HG02973 (cell line): ENCODE results near the gene RPS2.
A peak's percentile ranks its signal among the peaks of the same experiment; 100 is the strongest.

Source experiments
- ATAC-seq: cut with Tn5 transposase; IDR thresholded peaks from one replicate; pipeline ENCODE4 v1.9.1; 2021; ENCODE audit warnings: moderate library complexity; ENCODE audit not compliant: unreplicated experiment

RPS2 gene

GRCh38 chr16:1982991-1983543, 18.4 kb upstream of the RPS2 start:
- ATAC-seq, result no peak

GRCh38 chr16:1982013-1982433, 17.4 kb upstream of the RPS2 start:
- ATAC-seq, result no peak

- ATAC-seq, result no peak
Measured at GRCh38 chr16:1981398-1981836, 16.8 kb upstream of the RPS2 start, which contains the start of gene NOXO1. TSS of gene NOXO1 (minus strand) at chr16:1981469. CDS start at chr16:1981179, 290 bp downstream.

GRCh38 chr16:1980770-1981087, 16.1 kb upstream of the RPS2 start:
- ATAC-seq, result no peak

- ATAC-seq, result no peak
Measured at GRCh38 chr16:1980030-1980769, 15.6 kb upstream of the RPS2 start.

GRCh38 chr16:1979271-1980029, 14.8 kb upstream of the RPS2 start:
- no peak for ATAC-seq

GRCh38 chr16:1978476-1979120, 14.0 kb upstream of the RPS2 start:
- ATAC-seq, result no peak

- no peak for ATAC-seq
Measured at GRCh38 chr16:1977875-1978268, 13.2 kb upstream of the RPS2 start.

GRCh38 chr16:1976951-1977874, 12.6 kb upstream of the RPS2 start:
- ATAC-seq, result no peak

- no peak for ATAC-seq
Measured at GRCh38 chr16:1976216-1976520, 11.5 kb upstream of the RPS2 start.

- no peak for ATAC-seq
Measured at GRCh38 chr16:1975432-1976215, 11.0 kb upstream of the RPS2 start.

GRCh38 chr16:1974157-1975070, 9.8 kb upstream of the RPS2 start:
- no peak for ATAC-seq

- ATAC-seq, result no peak
Measured at GRCh38 chr16:1973461-1974156, 9.0 kb upstream of the RPS2 start.

GRCh38 chr16:1972490-1972877, 7.9 kb upstream of the RPS2 start:
- ATAC-seq, result no peak

GRCh38 chr16:1971796-1972489, 7.3 kb upstream of the RPS2 start, which contains the start of gene TBL3:
TSS of gene TBL3 (plus strand) at chr16:1972053. CDS start at chr16:1972165, 112 bp downstream.
- ATAC-seq, result peak; percentile 70

GRCh38 chr16:1968146-1968953, 3.7 kb upstream of the RPS2 start:
- no peak for ATAC-seq

GRCh38 chr16:1966460-1966859, 1.8 kb upstream of the RPS2 start, which contains the start of gene RNF151:
TSS of gene RNF151 (plus strand) at chr16:1966856. CDS start at chr16:1966882, 26 bp downstream.
- ATAC-seq, result no peak
